HEK293 (cell line): ENCODE measurements around the gene HAUS5.
A peak's percentile ranks its signal among the peaks of the same experiment; 100 is the strongest.

ENCODE experiments used
- CTCF ChIA-PET: fragments of 350-600 bp; formaldehyde crosslinking; extraction: SDS; loops from one replicate; lab custom pipeline; 2021; ENCODE audit warnings: antibody characterized with exemption; lab: Yijun Ruan, JAX
- POLR2A ChIA-PET: fragments of 300-600 bp; formaldehyde crosslinking; extraction: SDS; loops from one replicate; lab custom pipeline; 2020; ENCODE audit warnings: antibody characterized with exemption, inconsistent platforms; lab: Yijun Ruan, JAX
- H3K27ac ChIP-seq: fragments of 200-500 bp; sonication (Bioruptor generic); 2 replicates; pipeline ENCODE4 v1.5.1; 2014; ENCODE audit warnings: low read depth, low read length, control low read depth, inconsistent platforms; ENCODE audit errors: extremely low read depth
- H3K36me3 ChIP-seq, 2 experiments: fragments of 200-500 bp in 1 of 2; sonication (Bioruptor generic) in 1 of 2; 1 replicate in 1 of 2; 2 replicates in 1 of 2; pipeline ENCODE4 v1.5.1; 2014 to 2017; ENCODE audit warnings: inconsistent platforms in 2 of 2, low read length in 2 of 2; ENCODE audit not compliant: control insufficient read depth in 2 of 2, insufficient read depth in 1 of 2
- H3K4me1 ChIP-seq: fragments of 200-500 bp; sonication (Bioruptor generic); 2 replicates; pipeline ENCODE4 v1.5.1; 2014; ENCODE audit warnings: mild to moderate bottlenecking, low read length, inconsistent platforms; ENCODE audit not compliant: control insufficient read depth, insufficient read depth
- H3K4me3 ChIP-seq: 2 replicates; pipeline ENCODE4 v1.5.1; 2011; ENCODE audit warnings: low read depth, mild to moderate bottlenecking, control low read depth, low read length, moderate library complexity
- H3K9me3 ChIP-seq: fragments of 200-500 bp; sonication (Bioruptor generic); 2 replicates; pipeline ENCODE4 v1.5.1; 2014; ENCODE audit warnings: low read depth, low read length, inconsistent platforms; ENCODE audit not compliant: control insufficient read depth, insufficient read depth
- FEZF1 ChIP-seq: fragments of 450-650 bp; formaldehyde crosslinking; IDR thresholded peaks from 2 replicates; pipeline ENCODE4 v1.5.1; 2016; ENCODE audit warnings: missing biosample characterization, missing genetic modification characterization
- GFI1B ChIP-seq: fragments of 450-650 bp; formaldehyde crosslinking; IDR thresholded peaks from 2 replicates; pipeline ENCODE4 v1.5.1; 2016; ENCODE audit warnings: missing biosample characterization, missing genetic modification characterization
- KLF7 ChIP-seq: fragments of 450-650 bp; formaldehyde crosslinking; IDR thresholded peaks from 2 replicates; pipeline ENCODE4 v1.5.1; 2016; ENCODE audit warnings: missing biosample characterization, missing genetic modification characterization, borderline replicate concordance
- OSR2 ChIP-seq: fragments of 450-650 bp; formaldehyde crosslinking; IDR thresholded peaks from 2 replicates; pipeline ENCODE4 v1.5.1; 2016; ENCODE audit warnings: missing biosample characterization, missing genetic modification characterization
- PRDM1 ChIP-seq: fragments of 450-650 bp; formaldehyde crosslinking; IDR thresholded peaks from 2 replicates; pipeline ENCODE4; 2016; ENCODE audit warnings: missing biosample characterization, missing genetic modification characterization
- PRDM2 ChIP-seq: fragments of 450-650 bp; formaldehyde crosslinking; IDR thresholded peaks from 2 replicates; pipeline ENCODE4 v1.5.1; 2016; ENCODE audit warnings: missing biosample characterization, missing genetic modification characterization, borderline replicate concordance
- REPIN1 ChIP-seq: fragments of 450-650 bp; formaldehyde crosslinking; IDR thresholded peaks from 2 replicates; pipeline ENCODE4 v1.5.1; 2017; ENCODE audit warnings: missing biosample characterization, missing genetic modification characterization, low read depth
- SCRT1 ChIP-seq: fragments of 450-650 bp; formaldehyde crosslinking; IDR thresholded peaks from 2 replicates; pipeline ENCODE4 v1.5.1; 2016; ENCODE audit warnings: missing biosample characterization, missing genetic modification characterization, borderline replicate concordance
- ZBTB1 ChIP-seq: fragments of 450-650 bp; formaldehyde crosslinking; IDR thresholded peaks from 2 replicates; pipeline ENCODE4 v1.5.1; 2016; ENCODE audit warnings: missing biosample characterization, missing genetic modification characterization
- ZBTB7A ChIP-seq: fragments of 450-650 bp; formaldehyde crosslinking; IDR thresholded peaks from 2 replicates; pipeline ENCODE4 v1.5.1; 2016; ENCODE audit warnings: low read depth, missing biosample characterization, missing genetic modification characterization
- ZFHX2 ChIP-seq: fragments of 450-650 bp; formaldehyde crosslinking; conservative IDR thresholded peaks from 2 replicates; pipeline ENCODE4 v1.5.1; 2016; ENCODE audit warnings: missing biosample characterization, missing genetic modification characterization
- ZNF121 ChIP-seq: fragments of 450-650 bp; formaldehyde crosslinking; IDR thresholded peaks from 2 replicates; pipeline ENCODE4 v1.5.1; 2016; ENCODE audit warnings: missing biosample characterization, missing genetic modification characterization
- ZNF19 ChIP-seq: fragments of 450-650 bp; formaldehyde crosslinking; IDR thresholded peaks from 2 replicates; pipeline ENCODE4; 2016; ENCODE audit warnings: missing biosample characterization, missing genetic modification characterization, low read depth
- ZNF2 ChIP-seq: fragments of 450-650 bp; formaldehyde crosslinking; IDR thresholded peaks from 2 replicates; pipeline ENCODE4 v1.5.1; 2016; ENCODE audit warnings: missing biosample characterization, missing genetic modification characterization
- ZNF223 ChIP-seq: fragments of 450-650 bp; formaldehyde crosslinking; IDR thresholded peaks from 2 replicates; pipeline ENCODE4 v1.5.1; 2016; ENCODE audit warnings: missing biosample characterization, missing genetic modification characterization
- ZNF433 ChIP-seq: fragments of 450-650 bp; formaldehyde crosslinking; IDR thresholded peaks from 2 replicates; pipeline ENCODE4 v1.5.1; 2016; ENCODE audit warnings: missing biosample characterization, missing genetic modification characterization, low read depth
- ZNF600 ChIP-seq: fragments of 450-650 bp; formaldehyde crosslinking; IDR thresholded peaks from 2 replicates; pipeline ENCODE4 v1.5.1; 2016; ENCODE audit warnings: missing biosample characterization, missing genetic modification characterization
- ZNF660 ChIP-seq: fragments of 450-650 bp; IDR thresholded peaks from 2 replicates; pipeline ENCODE4 v1.5.1; 2018; ENCODE audit warnings: missing biosample characterization, mild to moderate bottlenecking, missing genetic modification characterization
- ZNF837 ChIP-seq: fragments of 450-650 bp; formaldehyde crosslinking; IDR thresholded peaks from 2 replicates; pipeline ENCODE4 v1.5.1; 2016; ENCODE audit warnings: missing biosample characterization, missing genetic modification characterization
- ZSCAN23 ChIP-seq: fragments of 450-650 bp; formaldehyde crosslinking; IDR thresholded peaks from 2 replicates; pipeline ENCODE4 v1.5.1; 2016; ENCODE audit warnings: missing biosample characterization, missing genetic modification characterization
- ZXDB ChIP-seq: fragments of 450-650 bp; formaldehyde crosslinking; IDR thresholded peaks from 2 replicates; pipeline ENCODE4 v1.5.1; 2016; ENCODE audit warnings: missing biosample characterization, missing genetic modification characterization
- TF ChIP-seq, protein P1 (sequence below): fragments of 450-650 bp; formaldehyde crosslinking; IDR thresholded peaks from 2 replicates; pipeline ENCODE4 v1.5.1; 2016; ENCODE audit warnings: missing biosample characterization, missing genetic modification characterization
- TF ChIP-seq, protein P2 (sequence below): fragments of 450-650 bp; formaldehyde crosslinking; IDR thresholded peaks from 2 replicates; pipeline ENCODE4 v1.5.1; 2017; ENCODE audit warnings: missing biosample characterization, mild to moderate bottlenecking, missing genetic modification characterization, moderate library complexity
- TF ChIP-seq, protein P3 (sequence below): fragments of 450-650 bp; formaldehyde crosslinking; conservative IDR thresholded peaks from 2 replicates; pipeline ENCODE4 v1.5.1; 2016; ENCODE audit warnings: low read depth, missing biosample characterization, missing genetic modification characterization

Gene HAUS5

GRCh38 chr19:35643255-35644205 is 31.0 kb downstream of the HAUS5 start:
- POLR2A ChIA-PET = interaction anchor here (0.5 to 3.8 kb wide), 35 partner anchors 8 to 1426 kb away, joined by 3 to 42 read pairs (median 6); partner anchors contain the start of genes HAUS5, LIN37, NFKBID and PSENEN
- Histone ChIP-seq H3K4me3 (peak overlapping the region; percentile 42), H3K36me3 (peaks cover 0 to 4% of the 10 kb centered on the region in 2 experiments; a peak in 1 of 3 replicates), H3K4me1 (peaks cover 33% of the 10 kb centered on the region), H3K9me3 (no peaks in the 10 kb centered on the region), H3K27ac (peak overlapping the region; percentile 91)
- CTCF ChIA-PET = interaction anchor here (0.6 to 1.3 kb wide), 10 partner anchors 14 to 226 kb away, joined by 3 to 8 read pairs (median 3); no protein-coding TSS in a partner anchor
- TF ChIP-seq OSR2 (tag by site-specific recombination) (peak; percentile 56; the same call in 1 of the 2 replicates), SCRT1 (tag by site-specific recombination) (no peak), ZNF837 (tag by site-specific recombination) (peak; percentile 91; the same call in 1 of the 2 replicates), FEZF1 (tag by site-specific recombination) (no peak), REPIN1 (tag by site-specific recombination) (peak; percentile 99), ZNF2 (tag by site-specific recombination) (peak; percentile 99), ZFHX2 (tag by site-specific recombination) (peak; percentile 78), PRDM2 (tag by site-specific recombination) (no peak), ZSCAN23 (tag by site-specific recombination) (peak; percentile 95), ZNF19 (tag by site-specific recombination) (no peak), ZNF433 (tag by site-specific recombination) (no peak), KLF7 (tag by site-specific recombination) (peak; percentile 99), ZBTB1 (tag by site-specific recombination) (peak; percentile 89; the same call in 1 of the 2 replicates), GFI1B (tag by site-specific recombination) (no peak; the same call in 1 of the 2 replicates), ZBTB7A (tag by site-specific recombination) (peak; percentile 97), ZXDB (peak; percentile 98), ZNF600 (tag by site-specific recombination) (peak; percentile 93), ZNF121 (tag by site-specific recombination) (peak; percentile 76), ZNF660 (tag by site-specific recombination) (peak; percentile 96), PRDM1 (no peak), ZNF223 (tag by site-specific recombination) (peak; percentile 90)
- TF ChIP-seq, protein P1, sequence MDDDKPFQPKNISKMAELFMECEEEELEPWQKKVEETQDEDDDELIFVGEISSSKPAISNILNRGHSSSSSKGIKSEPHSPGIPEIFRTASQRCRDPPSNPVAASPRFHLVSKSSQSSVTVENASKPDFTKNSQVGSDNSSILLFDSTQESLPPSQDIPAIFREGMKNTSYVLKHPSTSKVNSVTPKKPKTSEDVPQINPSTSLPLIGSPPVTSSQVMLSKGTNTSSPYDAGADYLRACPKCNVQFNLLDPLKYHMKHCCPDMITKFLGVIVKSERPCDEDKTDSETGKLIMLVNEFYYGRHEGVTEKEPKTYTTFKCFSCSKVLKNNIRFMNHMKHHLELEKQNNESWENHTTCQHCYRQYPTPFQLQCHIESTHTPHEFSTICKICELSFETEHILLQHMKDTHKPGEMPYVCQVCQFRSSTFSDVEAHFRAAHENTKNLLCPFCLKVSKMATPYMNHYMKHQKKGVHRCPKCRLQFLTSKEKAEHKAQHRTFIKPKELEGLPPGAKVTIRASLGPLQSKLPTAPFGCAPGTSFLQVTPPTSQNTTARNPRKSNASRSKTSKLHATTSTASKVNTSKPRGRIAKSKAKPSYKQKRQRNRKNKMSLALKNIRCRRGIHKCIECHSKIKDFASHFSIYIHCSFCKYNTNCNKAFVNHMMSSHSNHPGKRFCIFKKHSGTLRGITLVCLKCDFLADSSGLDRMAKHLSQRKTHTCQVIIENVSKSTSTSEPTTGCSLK (tag by site-specific recombination) = no peak
- TF ChIP-seq, protein P2, sequence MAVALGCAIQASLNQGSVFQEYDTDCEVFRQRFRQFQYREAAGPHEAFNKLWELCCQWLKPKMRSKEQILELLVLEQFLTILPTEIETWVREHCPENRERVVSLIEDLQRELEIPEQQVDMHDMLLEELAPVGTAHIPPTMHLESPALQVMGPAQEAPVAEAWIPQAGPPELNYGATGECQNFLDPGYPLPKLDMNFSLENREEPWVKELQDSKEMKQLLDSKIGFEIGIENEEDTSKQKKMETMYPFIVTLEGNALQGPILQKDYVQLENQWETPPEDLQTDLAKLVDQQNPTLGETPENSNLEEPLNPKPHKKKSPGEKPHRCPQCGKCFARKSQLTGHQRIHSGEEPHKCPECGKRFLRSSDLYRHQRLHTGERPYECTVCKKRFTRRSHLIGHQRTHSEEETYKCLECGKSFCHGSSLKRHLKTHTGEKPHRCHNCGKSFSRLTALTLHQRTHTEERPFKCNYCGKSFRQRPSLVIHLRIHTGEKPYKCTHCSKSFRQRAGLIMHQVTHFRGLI = peak; percentile 80
- TF ChIP-seq, protein P3, sequence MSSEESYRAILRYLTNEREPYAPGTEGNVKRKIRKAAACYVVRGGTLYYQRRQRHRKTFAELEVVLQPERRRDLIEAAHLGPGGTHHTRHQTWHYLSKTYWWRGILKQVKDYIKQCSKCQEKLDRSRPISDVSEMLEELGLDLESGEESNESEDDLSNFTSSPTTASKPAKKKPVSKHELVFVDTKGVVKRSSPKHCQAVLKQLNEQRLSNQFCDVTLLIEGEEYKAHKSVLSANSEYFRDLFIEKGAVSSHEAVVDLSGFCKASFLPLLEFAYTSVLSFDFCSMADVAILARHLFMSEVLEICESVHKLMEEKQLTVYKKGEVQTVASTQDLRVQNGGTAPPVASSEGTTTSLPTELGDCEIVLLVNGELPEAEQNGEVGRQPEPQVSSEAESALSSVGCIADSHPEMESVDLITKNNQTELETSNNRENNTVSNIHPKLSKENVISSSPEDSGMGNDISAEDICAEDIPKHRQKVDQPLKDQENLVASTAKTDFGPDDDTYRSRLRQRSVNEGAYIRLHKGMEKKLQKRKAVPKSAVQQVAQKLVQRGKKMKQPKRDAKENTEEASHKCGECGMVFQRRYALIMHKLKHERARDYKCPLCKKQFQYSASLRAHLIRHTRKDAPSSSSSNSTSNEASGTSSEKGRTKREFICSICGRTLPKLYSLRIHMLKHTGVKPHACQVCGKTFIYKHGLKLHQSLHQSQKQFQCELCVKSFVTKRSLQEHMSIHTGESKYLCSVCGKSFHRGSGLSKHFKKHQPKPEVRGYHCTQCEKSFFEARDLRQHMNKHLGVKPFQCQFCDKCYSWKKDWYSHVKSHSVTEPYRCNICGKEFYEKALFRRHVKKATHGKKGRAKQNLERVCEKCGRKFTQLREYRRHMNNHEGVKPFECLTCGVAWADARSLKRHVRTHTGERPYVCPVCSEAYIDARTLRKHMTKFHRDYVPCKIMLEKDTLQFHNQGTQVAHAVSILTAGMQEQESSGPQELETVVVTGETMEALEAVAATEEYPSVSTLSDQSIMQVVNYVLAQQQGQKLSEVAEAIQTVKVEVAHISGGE (tag by site-specific recombination) = peak; percentile 92
